Measurements from ENCODE around the gene PRIM1. TPM values are rescaled to one million over a fixed set of nuclear protein-coding genes. Genes with fewer than 3 reads are reported as not detected.
"Not testable (repeated sequence)": the region's sequence is repeated elsewhere in the genome, so short reads cannot be mapped to it uniquely, and the experiment has no call there.

PRIM1 gene
- total and polyA plus RNA-seq, 11 donors = 2.4 to 6.1 (median 3.3) TPM

GRCh38 chr12:56749853-56750252 lies 2.3 kb downstream of the PRIM1 start:
- peaks cover 0 to 31% (median 20%) of the 10 kb centered on the region in 9 donors for H3K36me3 ChIP-seq
- peak overlapping the region in 1 of 12 donors; percentile 79 for H3K27ac ChIP-seq
- intact Hi-C loops (cut with DNase I) = loop anchor here in 1 of 10 donors (10.0 kb wide), 1 partner anchor 365 kb away; the partner anchor contains the start of gene STAT6
- TF ChIP-seq CTCF (IDR thresholded peaks at IDR 0.05) (no peak), POLR2A (IDR thresholded peaks at IDR 0.05) (no peak)
- no peak for ATAC-seq
- H3K4me3 ChIP-seq = no peak overlapping the region
- H3K27me3 ChIP-seq = no peaks in the 10 kb centered on the region
- peaks cover 0 to 35% (median 8%) of the 10 kb centered on the region in 12 donors for H3K4me1 ChIP-seq
- no peak for DNase-seq
- no peaks in the 10 kb centered on the region for H3K9me3 ChIP-seq

GRCh38 chr12:56749359-56749758 lies 2.8 kb downstream of the PRIM1 start:
- DNase-seq = no peak
- peaks cover 0 to 35% (median 8%) of the 10 kb centered on the region in 12 donors for H3K4me1 ChIP-seq
- H3K27ac ChIP-seq = peak overlapping the region in 1 of 12 donors; percentile 79
- no peak overlapping the region for H3K4me3 ChIP-seq
- 81 to 90% (median 85%) methylated on average over 2 of the region's 2 CpGs for WGBS, 4 donors
- no peaks in the 10 kb centered on the region for H3K9me3 ChIP-seq
- TF ChIP-seq POLR2A (IDR thresholded peaks at IDR 0.05) (no peak), CTCF (IDR thresholded peaks at IDR 0.05) (no peak)
- ATAC-seq = no peak
- peaks cover 0 to 36% (median 25%) of the 10 kb centered on the region in 9 donors for H3K36me3 ChIP-seq
- intact Hi-C loops (cut with DNase I) = no loop called here
- no peaks in the 10 kb centered on the region for H3K27me3 ChIP-seq

- Histone ChIP-seq H3K9me3 (no peaks in the 10 kb centered on the region), H3K4me3 (no peak overlapping the region), H3K27ac (no peak overlapping the region), H3K36me3 (peaks cover 0 to 28% (median 11%) of the 10 kb centered on the region in 9 donors), H3K27me3 (no peaks in the 10 kb centered on the region), H3K4me1 (peaks cover 0 to 22% (median 9%) of the 10 kb centered on the region in 12 donors)
- ATAC-seq = no peak
- WGBS, 4 donors = 93 to 96% (median 95%) methylated on average over 11 of the region's 11 CpGs
- TF ChIP-seq POLR2A (IDR thresholded peaks at IDR 0.05) = no peak
- no peak for TF ChIP-seq CTCF (IDR thresholded peaks at IDR 0.05)
- intact Hi-C loops (cut with DNase I) = loop anchor here in 3 of 10 donors (10.0 kb wide), 1 partner anchor 83 kb away; the partner anchor contains the start of gene ATP5F1B (in 3 of the 3)
- DNase-seq = no peak
These were observed 23.8 kb downstream of the PRIM1 start for GRCh38 chr12:56728139-56728861.

GRCh38 chr12:56726196-56726675 lies 25.9 kb downstream of the PRIM1 start:
- 86 to 93% (median 91%) methylated on average over 15 of the region's 15 CpGs for WGBS, 4 donors
- peak overlapping the region; percentile 79 to 97 (median 93) for H3K27ac ChIP-seq
- ATAC-seq, DNase-seq, H3K27me3 ChIP-seq, H3K9me3 ChIP-seq: not testable (repeated sequence)
- intact Hi-C loops (cut with DNase I) = loop anchor here in 3 of 10 donors (10.0 kb wide), 1 partner anchor 81 kb away; the partner anchor contains the start of gene ATP5F1B (in 3 of the 3)
- peaks cover 9 to 43% (median 29%) of the 10 kb centered on the region in 12 donors for H3K4me1 ChIP-seq
- H3K4me3 ChIP-seq = peak overlapping the region in 6 of 12 donors; percentile 68 to 98 (median 79)
- peaks cover 0 to 41% (median 6%) of the 10 kb centered on the region in 9 donors for H3K36me3 ChIP-seq
